HG03108 (cell line): ENCODE data around the gene ASGR1.

Experiments used
- ATAC-seq: cut with Tn5 transposase; IDR thresholded peaks from one replicate; pipeline ENCODE4 v1.9.1; 2021; ENCODE audit warnings: moderate library complexity; ENCODE audit not compliant: unreplicated experiment

Gene ASGR1

DNA sequence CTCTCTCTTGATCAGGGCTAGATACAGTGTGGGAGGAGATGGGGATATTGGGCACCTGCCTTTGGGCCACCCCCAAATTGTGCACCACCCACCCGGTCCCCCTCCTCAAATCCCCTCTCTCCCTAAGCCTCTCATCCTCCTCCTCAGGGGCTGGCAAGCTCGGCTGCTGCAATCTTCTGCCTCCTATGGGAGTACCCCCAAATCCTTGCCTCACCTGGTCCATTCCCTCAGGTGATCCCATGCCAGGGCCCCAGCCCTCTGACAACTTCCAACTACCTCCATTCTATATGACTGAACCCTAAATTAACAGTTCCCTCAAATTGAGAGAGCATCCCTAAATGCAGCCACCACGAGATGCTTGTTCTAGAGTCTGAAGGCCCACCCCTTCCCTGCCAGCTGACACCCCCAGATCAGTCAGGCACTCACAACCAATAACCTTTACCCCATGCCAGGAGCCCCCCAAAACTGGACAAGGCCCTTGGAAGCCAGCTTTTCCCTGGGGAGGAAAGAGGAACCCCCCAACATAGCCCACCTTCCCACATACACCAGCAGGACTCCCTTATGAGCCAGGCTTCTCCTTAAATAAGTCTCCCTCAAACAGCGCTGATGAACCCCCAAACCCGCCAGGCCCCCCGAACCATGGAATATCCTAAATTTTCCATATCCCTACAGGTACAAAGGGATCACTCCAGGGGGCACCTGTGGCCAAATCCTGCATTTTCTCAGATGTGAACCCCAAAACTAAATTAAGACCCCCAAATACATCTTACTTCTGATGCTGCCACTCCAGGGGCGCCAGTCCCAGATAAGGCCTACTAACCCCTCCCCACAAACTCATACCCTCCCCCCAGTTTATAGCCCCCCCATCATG is 37.3 kb upstream of the ASGR1 start:
- ATAC-seq, result no peak

DNA sequence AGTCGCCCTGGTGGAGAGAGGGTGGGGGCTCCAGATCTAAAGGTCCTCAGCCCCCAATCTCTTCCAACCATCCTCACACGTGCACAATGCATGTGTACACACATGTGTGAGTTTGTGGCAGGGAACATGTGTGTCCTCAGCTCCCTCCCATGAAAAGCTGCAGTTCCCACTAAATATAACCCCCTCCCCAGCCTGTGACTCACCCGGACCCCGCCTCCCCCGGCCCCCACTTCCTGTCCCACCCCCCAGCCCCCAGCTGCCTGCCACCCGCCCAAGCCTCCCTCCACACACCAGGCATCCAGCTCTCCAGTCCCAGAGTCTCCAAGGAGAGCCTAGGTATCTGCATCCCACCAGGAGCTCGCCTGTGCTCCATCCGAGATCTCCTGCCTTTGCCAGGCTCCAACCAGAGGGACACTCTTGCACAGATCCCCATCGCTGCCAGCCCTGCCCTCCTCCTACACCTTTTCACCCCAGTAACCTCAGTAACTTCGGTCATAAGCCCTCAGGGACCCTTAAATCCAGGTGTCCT is 36.5 kb upstream of the ASGR1 start:
- ATAC-seq, result no peak

DNA sequence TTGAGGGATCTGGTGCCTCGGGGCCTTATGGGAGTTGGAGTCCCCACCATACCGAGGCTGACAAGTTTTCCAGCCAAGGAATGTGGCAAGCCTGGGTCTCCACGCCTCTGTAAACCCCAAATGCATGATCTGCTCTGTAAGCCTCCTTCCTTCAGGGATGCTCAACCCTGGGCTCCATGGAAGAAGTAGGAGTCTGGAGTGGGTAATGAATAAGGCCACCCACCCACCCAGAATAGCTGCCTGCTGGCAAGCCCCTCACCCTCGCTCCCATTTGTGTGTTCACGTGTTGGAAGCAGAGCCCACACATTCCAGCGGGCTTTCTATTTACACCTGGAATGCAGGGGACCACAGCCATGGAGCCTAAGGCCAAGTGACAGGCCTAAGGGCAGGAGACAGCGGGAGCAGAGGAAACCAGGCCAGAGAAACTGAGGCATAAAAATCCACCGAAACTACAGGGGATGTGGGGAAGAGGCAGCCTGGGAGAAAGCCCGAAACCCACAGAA is 36.0 kb upstream of the ASGR1 start:
- ATAC-seq, result no peak

DNA sequence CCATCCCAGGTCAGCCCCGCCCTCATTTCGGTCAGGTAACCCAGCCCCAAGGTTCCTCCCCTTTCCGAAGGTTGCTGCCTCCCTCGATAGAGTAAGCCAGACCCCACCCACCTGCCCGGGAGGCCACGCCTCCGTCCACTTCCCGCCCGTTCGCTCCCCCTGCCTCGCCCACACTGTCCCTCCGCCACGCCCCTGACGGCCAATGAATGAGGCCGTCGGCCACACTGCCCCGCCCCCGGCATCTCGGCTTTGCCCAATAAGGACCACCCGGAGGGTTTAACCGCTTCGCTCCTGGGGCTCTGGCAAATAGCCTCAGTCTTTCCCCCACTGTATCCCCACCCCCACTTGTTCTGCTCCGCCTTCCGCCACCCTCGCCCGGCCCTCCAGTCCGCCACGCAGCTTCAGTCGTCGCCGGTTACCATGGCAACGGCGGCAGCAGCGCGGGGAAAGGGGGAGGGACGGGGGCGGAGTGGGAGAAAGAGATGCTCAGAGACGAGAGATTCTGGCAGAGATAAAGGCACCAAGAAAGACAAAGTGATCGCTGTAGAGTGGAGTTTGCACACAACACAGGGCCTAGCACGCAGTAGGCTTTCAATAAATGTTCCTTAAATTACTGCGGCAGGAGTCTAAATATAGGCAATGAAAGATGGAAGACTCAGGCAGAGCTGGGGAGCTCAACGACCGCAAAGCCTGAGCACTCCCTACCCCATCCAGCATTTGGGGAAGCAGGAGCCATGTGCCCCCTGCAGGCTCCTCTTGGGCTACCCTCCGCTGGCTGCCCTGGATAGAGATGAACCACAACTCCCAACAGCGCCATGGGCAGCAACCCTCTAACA is 35.3 kb upstream of the ASGR1 start:
- peak; percentile 68 for ATAC-seq

DNA sequence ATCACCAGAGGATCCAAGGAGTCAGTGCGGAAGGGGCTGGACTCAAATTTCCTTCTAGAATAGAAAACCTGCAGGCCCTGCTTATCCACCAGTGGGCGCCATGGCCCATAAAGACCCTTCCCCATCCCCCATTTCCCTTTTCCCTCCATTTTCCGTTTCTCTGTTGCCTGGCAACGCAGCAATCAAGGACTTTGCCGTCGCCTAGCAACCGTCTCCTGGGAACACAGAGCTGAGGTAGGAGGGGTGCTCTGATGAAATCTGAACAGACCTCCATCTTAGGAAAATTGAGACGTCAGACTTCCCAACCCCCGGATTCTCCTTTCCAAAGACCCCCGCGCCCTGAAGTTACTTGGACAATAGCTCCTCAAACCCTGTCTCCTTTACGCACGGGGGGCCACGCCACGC is 34.7 kb upstream of the ASGR1 start:
- peak; percentile 4 for ATAC-seq

DNA sequence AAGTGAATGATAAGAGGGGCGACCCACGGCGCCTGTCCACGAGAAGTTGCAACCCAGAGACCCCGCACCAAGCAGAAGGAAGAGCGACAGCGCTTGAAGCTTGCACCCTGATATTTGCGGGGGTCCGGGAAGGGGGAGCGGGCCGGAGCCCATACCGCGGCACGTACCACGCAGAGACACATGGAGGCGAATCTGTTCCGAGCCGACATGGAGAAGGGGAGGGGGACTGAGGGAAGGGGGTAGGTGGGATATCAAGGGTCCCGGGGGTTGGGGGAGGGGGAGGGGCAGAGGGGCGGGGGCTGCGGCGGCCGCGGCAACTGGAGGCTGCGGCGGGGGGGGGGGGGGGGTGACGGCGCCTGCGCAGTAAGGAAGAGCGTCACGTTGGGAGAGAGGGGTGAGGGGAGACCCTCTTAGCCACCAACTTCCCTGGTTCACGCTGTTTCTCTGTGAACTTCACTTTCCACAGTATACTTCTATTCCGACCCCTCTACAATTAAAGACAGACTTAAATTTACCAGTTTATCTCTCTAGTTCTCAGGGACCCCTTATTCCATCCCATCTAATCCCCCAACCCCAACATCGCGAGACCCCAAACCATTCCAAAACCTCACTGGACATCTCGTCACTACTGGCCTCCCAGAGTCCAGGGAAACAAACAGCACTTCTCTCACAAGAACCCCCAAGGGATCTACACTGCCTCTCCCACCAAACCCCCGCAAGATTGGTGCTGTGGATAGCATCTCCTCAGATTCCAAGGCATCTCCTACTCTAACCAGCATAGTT is 32.5 kb upstream of the ASGR1 start:
- ATAC-seq, result no peak

DNA sequence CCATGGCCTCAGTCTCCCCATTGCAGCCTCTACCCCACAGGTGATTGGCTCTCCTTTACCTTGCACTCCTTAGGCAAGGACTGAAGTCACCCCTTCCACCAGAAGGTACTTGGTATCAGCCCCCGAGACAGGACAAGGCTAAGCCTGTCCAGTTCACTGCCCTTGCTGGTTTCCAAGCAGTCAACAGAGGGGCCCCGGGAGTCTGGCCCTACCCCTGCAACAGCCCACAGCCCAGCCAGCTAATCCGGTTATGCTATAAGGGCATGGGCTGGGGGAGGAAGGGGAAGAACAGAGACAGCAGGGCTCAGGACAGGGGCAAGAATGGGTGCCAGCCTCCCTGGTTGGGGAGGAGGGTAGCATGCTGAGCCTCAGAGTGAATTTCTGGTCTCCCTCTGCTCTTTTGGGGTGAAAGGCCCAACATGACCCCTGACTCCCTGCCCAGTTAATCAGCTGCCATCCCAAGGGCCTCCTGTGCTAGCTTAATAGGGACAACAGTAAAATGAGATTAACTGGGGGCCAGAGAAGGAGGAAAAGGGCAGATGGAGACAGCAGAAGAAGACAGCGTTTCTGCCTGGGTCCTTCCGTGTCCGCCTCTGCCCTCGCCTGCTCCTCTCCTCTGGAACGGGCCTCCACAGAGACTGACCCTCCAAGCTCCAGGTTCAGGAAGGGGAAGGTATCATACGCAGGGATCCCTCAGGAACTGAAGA is 29.7 kb upstream of the ASGR1 start:
- ATAC-seq, result no peak

DNA sequence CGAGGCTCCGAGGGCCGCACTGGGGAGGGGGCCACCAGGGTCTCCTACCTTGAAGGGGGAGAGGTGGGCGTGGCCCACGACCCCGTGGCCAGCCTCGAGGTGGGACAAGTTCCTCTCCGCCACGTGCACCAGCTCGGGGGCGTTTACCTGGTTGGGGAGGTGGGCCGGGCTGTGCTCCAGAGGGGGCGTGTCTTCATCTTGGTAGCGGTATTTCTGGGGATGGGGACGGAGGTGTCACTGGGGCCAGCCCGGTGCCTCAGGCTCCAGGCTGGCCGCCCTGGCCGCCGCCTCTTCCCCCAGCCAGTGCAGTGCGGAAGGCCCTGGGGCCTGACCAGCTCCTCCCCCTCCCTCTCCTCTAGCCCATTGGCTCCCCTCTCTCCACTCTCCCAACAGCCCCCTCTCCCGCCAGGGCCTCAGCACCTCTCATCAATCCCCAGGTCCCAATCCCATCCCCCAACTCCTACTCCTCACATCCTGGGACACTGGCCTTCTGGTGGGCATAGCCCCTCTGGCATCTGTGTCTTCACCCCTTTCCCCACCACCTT is 28.9 kb upstream of the ASGR1 start:
- ATAC-seq, result no peak

DNA sequence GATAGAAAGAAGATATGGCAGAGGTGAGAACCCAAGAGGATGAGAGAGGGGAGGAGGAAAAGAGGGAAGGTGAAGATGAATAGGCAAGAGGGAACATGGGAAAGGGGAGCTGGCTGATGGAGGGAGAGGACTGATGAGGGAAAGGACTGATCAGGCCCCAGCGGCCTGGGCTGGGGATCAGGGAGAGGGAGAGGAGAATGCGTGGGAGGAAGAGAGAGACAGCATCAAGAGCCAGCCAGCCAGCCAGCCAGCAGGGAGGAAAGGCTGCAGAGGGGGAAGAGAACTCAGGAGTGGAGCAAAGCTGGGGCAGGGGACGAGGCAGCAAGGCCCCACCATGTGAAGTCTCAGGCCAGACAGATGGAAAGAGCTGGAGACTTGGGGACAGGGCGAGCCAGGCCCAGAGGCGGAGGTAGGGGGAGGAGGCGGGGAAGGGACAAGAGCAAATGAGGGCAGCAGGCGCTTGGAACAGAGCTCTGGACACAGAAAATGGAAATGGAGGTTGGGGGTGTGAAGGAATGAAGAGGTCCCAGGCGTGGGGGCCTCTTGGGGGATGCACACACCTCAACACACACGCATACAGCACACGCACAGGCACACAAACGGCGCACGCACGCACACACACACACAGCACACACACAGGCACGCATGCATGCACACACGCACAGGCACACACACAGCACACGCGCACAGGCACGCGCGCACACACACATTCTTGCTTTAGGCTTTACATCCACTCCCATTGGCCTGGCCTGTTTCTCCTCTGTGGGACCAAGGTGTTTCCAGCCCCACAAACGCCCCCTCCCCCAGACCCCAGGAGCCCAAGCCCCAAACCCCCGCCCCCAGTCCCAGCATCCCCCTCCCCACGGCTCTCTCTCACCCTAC is 28.2 kb upstream of the ASGR1 start:
- no peak for ATAC-seq

DNA sequence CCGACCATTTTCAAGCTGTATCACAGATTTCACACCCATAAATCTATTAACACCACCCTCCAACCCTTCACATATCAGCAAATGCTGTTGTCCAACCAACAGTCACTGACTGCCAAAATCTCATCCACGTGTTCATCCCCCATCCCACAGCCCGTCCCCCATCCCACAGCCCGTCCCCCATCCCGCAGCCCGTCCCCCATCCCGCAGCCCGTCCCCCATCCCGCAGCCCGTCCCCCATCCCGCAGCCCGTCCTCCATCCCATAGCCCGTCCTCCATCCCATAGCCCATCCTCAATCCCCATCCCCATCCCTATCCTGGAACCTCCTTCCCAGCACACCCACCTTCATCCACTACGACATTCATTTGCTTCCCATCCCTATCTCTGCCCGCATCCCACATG is 26.4 kb upstream of the ASGR1 start:
- ATAC-seq, result no peak

DNA sequence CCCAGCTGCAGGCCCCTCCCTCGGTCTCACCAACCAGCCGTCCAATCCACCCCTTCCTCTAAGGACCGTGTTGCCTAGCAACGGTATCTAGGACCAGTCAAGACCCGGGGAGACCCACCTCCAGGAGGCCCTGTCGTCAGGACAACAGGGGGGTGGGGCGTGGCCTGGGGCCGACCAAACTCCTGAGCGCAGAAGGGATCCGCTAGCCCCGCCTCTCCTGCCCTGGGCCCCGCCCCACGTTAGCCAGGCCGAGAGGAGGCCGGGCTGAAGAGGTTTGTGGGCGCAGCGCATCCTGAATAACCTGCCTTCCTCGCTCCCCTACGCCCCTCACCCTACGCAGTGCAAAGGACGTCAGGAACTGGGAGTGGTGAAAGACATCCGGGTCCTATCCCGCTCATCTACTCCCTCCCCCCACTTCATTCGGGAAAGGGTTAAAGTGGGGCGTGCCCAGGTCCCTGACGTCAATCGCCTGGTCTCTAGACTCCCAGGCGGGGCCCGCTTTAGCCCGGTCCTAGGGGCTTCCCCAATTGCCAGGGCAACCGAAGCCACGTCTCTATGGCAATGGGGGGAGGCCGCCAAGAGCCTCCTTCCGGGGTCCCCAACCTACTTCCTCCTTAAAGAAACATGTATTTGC is 25.8 kb upstream of the ASGR1 start:
- peak; percentile 71 for ATAC-seq

DNA sequence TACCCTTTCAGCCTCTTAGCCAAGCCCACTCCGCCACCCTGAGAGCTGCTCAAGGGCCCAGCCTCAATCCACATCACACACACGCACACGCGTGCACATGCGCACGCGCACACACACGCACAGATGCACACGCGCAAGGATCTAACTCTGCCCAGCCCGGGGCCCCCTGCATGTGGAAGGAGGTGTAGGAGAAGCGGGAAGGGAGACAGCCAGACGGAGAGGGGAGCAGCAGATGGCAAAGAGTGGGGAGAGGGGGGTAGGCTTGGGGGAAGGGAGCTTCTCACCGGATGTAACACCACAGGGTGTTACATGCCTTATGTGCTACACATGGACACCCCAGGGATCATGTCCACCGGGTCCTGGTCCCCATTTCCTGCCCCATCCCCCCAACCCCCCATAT is 25.2 kb upstream of the ASGR1 start:
- no peak for ATAC-seq

DNA sequence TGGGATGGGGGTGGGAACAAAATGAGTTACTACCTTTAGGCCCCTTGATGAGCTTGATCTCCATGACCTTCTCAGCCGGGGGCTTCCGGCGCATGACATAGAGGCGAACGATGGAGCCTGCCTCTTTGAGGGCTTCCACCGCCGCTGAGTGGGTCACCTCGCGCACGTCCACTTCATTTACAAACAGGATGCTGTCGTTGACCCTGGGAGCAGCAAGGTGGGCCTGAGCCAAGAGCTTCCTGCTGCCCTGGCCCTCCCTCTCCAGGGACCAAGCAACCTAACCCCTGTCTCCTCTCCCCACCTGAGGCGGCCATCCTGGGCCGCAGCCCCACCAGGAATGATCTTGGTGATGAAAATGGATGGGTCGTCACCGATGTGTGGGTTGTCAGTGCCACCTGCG is 24.2 kb upstream of the ASGR1 start:
- no peak for ATAC-seq

DNA sequence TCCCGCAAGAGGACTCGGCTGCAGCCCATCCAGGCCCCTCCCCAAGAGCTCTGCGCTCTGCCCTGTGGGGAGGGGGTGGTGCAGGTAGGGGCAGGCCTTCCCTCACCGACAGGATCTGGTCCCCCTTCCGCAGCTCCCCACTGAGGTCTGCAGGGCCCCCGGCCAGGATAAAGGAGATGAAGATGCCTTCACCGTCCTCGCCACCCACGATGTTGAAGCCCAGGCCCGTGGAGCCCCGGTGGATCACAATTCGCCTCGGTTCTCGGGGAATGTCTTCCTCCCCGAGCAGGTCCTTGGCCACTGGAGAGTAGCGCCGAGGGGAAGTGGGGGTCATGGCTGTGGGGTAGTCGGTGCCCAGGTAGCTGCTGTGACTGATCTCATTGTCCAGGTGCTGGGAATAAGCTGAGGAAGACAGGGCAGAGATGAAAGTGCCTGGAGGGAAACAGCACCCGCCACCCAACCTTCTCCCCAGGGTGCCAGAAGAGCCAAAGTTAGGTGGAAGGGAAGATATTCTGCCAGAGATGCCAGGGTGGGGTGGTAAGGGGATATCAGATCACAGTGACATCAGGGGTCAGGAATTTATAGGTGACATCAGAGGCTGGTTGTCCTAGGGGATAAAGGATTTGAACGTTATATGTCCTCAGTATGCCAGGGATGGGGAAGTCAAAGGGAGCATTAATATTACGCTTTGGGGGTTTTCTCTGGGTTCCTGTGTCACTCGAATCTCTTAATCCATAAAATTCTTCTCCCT is 17.7 kb upstream of the ASGR1 start:
- no peak for ATAC-seq

DNA sequence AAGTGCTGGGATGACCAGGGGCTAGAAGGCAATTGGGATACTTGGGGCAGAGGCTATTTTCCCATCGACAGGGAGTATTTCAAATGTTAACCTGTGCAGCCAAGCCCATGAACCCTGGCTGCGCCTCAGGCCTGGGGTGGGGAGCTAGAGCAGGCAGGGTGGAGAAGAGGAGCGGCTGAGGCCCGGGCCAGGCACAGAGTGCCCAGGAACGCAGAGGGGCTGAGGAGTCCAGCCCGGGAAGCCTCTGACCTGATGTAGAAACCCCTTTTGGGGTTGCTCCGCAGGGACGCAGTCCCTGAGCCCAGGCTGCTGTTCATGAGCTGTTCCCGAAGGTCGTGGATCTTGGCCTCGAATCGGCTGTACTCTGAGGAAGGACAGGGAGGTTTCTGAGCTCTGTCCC is 16.8 kb upstream of the ASGR1 start:
- no peak for ATAC-seq

DNA sequence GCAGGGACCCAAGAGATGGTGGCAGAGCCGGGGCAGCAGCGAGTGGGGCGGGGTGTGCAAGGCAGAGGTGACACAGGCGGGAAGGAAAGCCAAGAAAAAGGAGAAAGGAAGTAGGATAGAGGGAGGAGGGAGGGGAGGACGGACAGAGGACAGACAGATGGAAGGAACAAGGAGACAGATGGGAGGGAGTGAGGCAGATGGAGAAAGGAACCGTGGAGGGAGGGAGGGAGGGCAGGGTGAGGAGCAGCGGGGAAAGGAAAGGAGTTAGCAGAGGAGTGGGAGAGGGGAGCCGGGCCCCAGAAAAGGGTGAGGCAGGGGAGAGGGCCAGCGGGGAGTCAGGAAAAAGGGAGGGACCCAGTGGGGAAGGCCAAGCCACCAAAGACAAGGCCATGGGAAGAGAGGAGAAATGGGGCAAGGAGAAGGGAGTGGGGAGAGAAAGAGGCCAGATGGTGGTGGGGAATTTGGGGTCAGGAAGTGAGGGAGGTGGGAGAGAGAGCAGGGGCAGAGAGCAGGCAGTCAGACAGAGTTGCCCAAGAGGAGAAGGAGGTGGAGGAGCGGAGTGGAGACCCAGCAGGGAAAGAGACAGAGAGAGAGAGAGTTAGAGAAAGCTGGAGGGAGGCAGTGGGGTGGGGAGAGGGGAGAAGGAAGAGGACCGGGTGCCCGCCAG is 13.2 kb upstream of the ASGR1 start:
- no peak for ATAC-seq

DNA sequence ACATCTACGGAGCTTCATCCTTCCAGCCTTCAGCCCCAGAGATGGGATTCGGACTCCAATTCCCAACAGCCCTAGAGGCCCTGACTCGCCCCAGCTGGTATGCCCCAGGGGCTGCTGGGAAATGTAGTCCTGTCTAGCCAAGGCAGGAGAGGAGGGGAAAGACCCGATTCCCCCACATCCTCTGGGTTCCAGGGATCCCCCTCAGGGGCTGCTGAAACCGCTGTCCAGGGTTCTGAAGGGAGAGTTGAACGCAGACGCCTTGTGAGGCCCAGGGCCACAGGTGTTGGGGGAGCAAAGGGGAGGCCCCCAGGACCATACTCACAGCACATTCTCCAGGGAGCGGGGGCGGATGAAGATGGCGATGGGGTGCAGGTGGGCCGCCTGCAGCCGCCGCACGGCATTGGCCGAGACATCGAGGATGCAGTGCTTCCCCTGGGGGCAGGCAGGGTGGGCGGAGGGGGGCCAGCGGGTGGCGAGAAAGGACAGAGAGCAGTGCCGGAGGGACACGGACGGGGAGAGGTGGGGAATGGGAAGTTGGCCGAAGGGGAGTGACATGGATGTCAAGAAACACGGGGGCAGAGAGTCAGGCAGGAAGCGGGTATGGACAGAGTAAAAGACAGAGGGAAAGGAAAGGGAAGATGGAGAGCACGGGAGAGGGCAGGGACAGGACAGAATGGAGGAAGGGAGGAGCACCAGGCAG is 12.6 kb upstream of the ASGR1 start:
- no peak for ATAC-seq
